HG02973 (cell line): Measurements from ENCODE around the gene CEP19.

Experiments used
- ATAC-seq: cut with Tn5 transposase; IDR thresholded peaks from one replicate; pipeline ENCODE4 v1.9.1; 2021; ENCODE audit warnings: moderate library complexity; ENCODE audit not compliant: unreplicated experiment

CEP19 gene

GRCh38 chr3:196667056-196667825 is 44.8 kb downstream of the CEP19 start:
- ATAC-seq, result no peak

- no peak for ATAC-seq
Observed at GRCh38 chr3:196666001-196666867, 45.8 kb downstream of the CEP19 start.

GRCh38 chr3:196662711-196663571 is 49.1 kb downstream of the CEP19 start:
- ATAC-seq, result no peak

- no peak for ATAC-seq
Observed at GRCh38 chr3:196662033-196662432, 50.0 kb downstream of the CEP19 start.

- ATAC-seq, result no peak
Observed at GRCh38 chr3:196661400-196661799, 50.6 kb downstream of the CEP19 start.

GRCh38 chr3:196660381-196661166 is 51.5 kb downstream of the CEP19 start:
- ATAC-seq, result no peak

- no peak for ATAC-seq
Observed at GRCh38 chr3:196659901-196660351, 52.1 kb downstream of the CEP19 start.
